K562 (cell line): ENCODE measurements around the gene ENTR1. TPM values are rescaled to one million over a fixed set of nuclear protein-coding genes. Genes with fewer than 3 reads are reported as not detected.
A peak's percentile ranks its signal among the peaks of the same experiment; 100 is the strongest.

Source experiments
- ATAC-seq: fragments of 200-7000 bp; cut with Tn5 transposase; 3 replicates; pipeline ENCODE4 v1.9.1; 2020; ENCODE audit warnings: moderate library complexity
- BruUV-seq: library from RNA; stranded (reverse); fragments of 400-500 nt; replicated peaks from 2 replicates; lab custom pipeline; 2021; lab: Mats Ljungman, UMichigan
- CTCF ChIA-PET: fragments of 300-600 bp; formaldehyde crosslinking; extraction: SDS; loops from one replicate; lab custom pipeline; 2021; ENCODE audit warnings: low intra/inter-chr PET ratio; lab: Yijun Ruan, JAX
- POLR2A ChIA-PET: fragments of 300-600, 350-650 bp; sonication (Branson Sonifier 250); formaldehyde crosslinking; extraction: SDS; loops from one replicate; lab custom pipeline; 2021; ENCODE audit warnings: antibody characterized with exemption, inconsistent platforms; lab: Yijun Ruan, JAX
- DNase-seq, 4 experiments: peaks; one replicate each; pipeline versions ENCODE4 v3.0.0 to v3.0.0-alpha.2; 2011 to 2018; ENCODE audit warnings: low spot score in 3 of 4, mixed read lengths in 3 of 4; ENCODE audit errors: extremely low read depth in 1 of 4
- FAIRE-seq: peaks from 2 replicates; lab custom pipeline; 2011; peaks lifted over from hg19 to GRCh38; lab: Jason Lieb, UNC
- H2AFZ ChIP-seq: 2 replicates; pipeline ENCODE4 v1.6.0; 2011; ENCODE audit warnings: low read depth, low read length, control low read depth, inconsistent platforms
- H3K27ac ChIP-seq: fragments of 200-600 bp; 3 replicates; pipeline ENCODE4 v1.8.0; 2011; ENCODE audit warnings: low read depth, mild to moderate bottlenecking, control low read depth, inconsistent platforms, low read length, moderate library complexity, mixed read lengths; ENCODE audit errors: extremely low read depth
- H3K27me3 ChIP-seq, 2 experiments: fragments of 300-600 bp in 1 of 2; 2 replicates in 1 of 2; 3 replicates in 1 of 2; pipeline versions ENCODE4 v1.6.0 to v1.8.0; 2011; ENCODE audit warnings: inconsistent platforms in 2 of 2, low read length in 2 of 2, mild to moderate bottlenecking in 1 of 2, mixed read lengths in 1 of 2, moderate library complexity in 1 of 2; ENCODE audit not compliant: control insufficient read depth in 2 of 2, insufficient read depth in 2 of 2
- H3K36me3 ChIP-seq: fragments of 300-600 bp; 3 replicates; pipeline ENCODE4 v1.8.0; 2011; ENCODE audit warnings: mild to moderate bottlenecking, low read length, inconsistent platforms; ENCODE audit not compliant: control insufficient read depth, insufficient read depth
- H3K4me1 ChIP-seq, 2 experiments: fragments of 200-600 bp in 1 of 2; replicated peaks in 1 of 2; 2 replicates in 1 of 2; 3 replicates in 1 of 2; pipeline versions ENCODE4 v1.5.1 to v1.8.0; 2011; ENCODE audit warnings: inconsistent platforms in 2 of 2, low read length in 2 of 2, mild to moderate bottlenecking in 1 of 2, mixed read lengths in 1 of 2, moderate library complexity in 1 of 2; ENCODE audit not compliant: control insufficient read depth in 2 of 2, insufficient read depth in 2 of 2
- H3K4me2 ChIP-seq: 2 replicates; pipeline ENCODE4 v1.6.1; 2011; ENCODE audit warnings: low read length, control low read depth, inconsistent platforms, mixed read lengths; ENCODE audit not compliant: insufficient read depth
- H3K4me3 ChIP-seq: fragments of 200-600 bp; sonication (generic), shearing (Covaris generic); 2 replicates; pipeline ENCODE4 v1.5.1; 2016; ENCODE audit warnings: control low read depth, inconsistent platforms
- H3K79me2 ChIP-seq: fragments of 200-600 bp; 3 replicates; pipeline ENCODE4 v1.8.0; 2011; ENCODE audit warnings: low read length, inconsistent platforms; ENCODE audit not compliant: control insufficient read depth, insufficient read depth
- H3K9ac ChIP-seq, 2 experiments: 2 replicates each; pipeline versions ENCODE4 v1.6.0 to v1.6.1; 2011; ENCODE audit warnings: low read depth in 2 of 2, low read length in 2 of 2, control low read depth in 1 of 2, inconsistent platforms in 1 of 2, mild to moderate bottlenecking in 1 of 2, mixed read lengths in 1 of 2; ENCODE audit not compliant: insufficient read depth in 1 of 2
- H3K9me1 ChIP-seq: one replicate; pipeline ENCODE4 v1.6.0; 2011; ENCODE audit warnings: inconsistent platforms, mild to moderate bottlenecking, low read length, moderate library complexity; ENCODE audit not compliant: control insufficient read depth, insufficient read depth
- H3K9me3 ChIP-seq: replicated peaks from 2 replicates; pipeline ENCODE4 v1.5.1; 2011; ENCODE audit warnings: low read depth, low read length, inconsistent platforms; ENCODE audit not compliant: control insufficient read depth, insufficient read depth
- H4K20me1 ChIP-seq: replicated peaks from 2 replicates; pipeline ENCODE4 v1.6.1; 2011; ENCODE audit warnings: low read length, inconsistent platforms, mixed read lengths; ENCODE audit not compliant: control insufficient read depth, insufficient read depth
- CEBPB ChIP-seq: fragments of 450-650 bp; IDR thresholded peaks from 2 replicates; pipeline ENCODE4 v1.6.1; 2016; ENCODE audit warnings: missing genetic modification characterization, missing compliant biosample characterization
- NR4A1 ChIP-seq, 2 experiments: fragments of 250-450 bp in 1 of 2; fragments of 450-650 bp in 1 of 2; sonication (Bioruptor Pico) in 1 of 2; IDR thresholded peaks; 2 replicates each; pipeline versions ENCODE4 v1.4.0 to v1.6.1; 2016 to 2020; ENCODE audit warnings: mild to moderate bottlenecking in 2 of 2, missing compliant biosample characterization in 1 of 2, missing genetic modification characterization in 1 of 2, moderate library complexity in 1 of 2
- POLR2G ChIP-seq: fragments of 200-400 bp; formaldehyde crosslinking; IDR thresholded peaks from 2 replicates; pipeline ENCODE4 v1.6.1; 2017; ENCODE audit warnings: low read depth, mild to moderate bottlenecking, antibody characterized with exemption, low read length, moderate library complexity
- RBFOX2 ChIP-seq: fragments of 200-400 bp; formaldehyde crosslinking; IDR thresholded peaks from 2 replicates; pipeline ENCODE4 v1.6.1; 2017; ENCODE audit warnings: low read depth, mild to moderate bottlenecking, low read length, moderate library complexity
- RCOR1 ChIP-seq, 2 experiments: IDR thresholded peaks; 2 replicates each; pipeline ENCODE4 v1.6.1; 2012; ENCODE audit warnings: low read depth in 2 of 2, low read length in 2 of 2, borderline replicate concordance in 1 of 2, improper control_type of control experiment in 1 of 2
- TEAD1 ChIP-seq, 2 experiments: fragments of 450-650 bp in 1 of 2; sonication (generic) in 1 of 2; formaldehyde crosslinking; IDR thresholded peaks; 2 replicates each; pipeline versions ENCODE4 v1.4.0 to v1.8.0; 2020 to 2022; ENCODE audit warnings: mild to moderate bottlenecking in 2 of 2, missing genetic modification reagents in 1 of 2
- ZNF280A ChIP-seq: fragments of 450-650 bp; IDR thresholded peaks from 2 replicates; pipeline ENCODE4 v1.6.1; 2018; ENCODE audit warnings: mild to moderate bottlenecking, low read depth; ENCODE audit not compliant: partially characterized antibody
- WGBS: fragments of 100-300 bp; shearing (Covaris generic); methylation state at CpG from one replicate; pipeline ENCODE4 v1.1.6; 2016; ENCODE audit warnings: low coverage, mixed read lengths; ENCODE audit not compliant: insufficient coverage; ENCODE audit errors: missing lambda C conversion rate; 5-methylcytosine and 5-hydroxymethylcytosine counted together
- in situ Hi-C: fragments of 300-500 bp; cut with MboI; formaldehyde crosslinking; loops from 4 replicates; pipeline ENCODE4 v1.15.0; 2018; ENCODE audit warnings: inconsistent platforms, mixed read lengths
- intact Hi-C: fragments of 100-400 bp; cut with micrococcal nuclease; formaldehyde crosslinking; loops from 2 replicates; pipeline ENCODE4 v1.14.2; 2022
- polyA plus RNA-seq, 8 experiments: library from polyadenylated mRNA; depleted of rRNA in 4 of 8; stranded (reverse) in 5 of 8; unstranded in 3 of 8; fragments of >200 nt; fragmentation: Nextera tagmentation in 2 of 8; fragmentation: Illumina TruSeq in 1 of 8; extraction: Ambion mirVana in 2 of 8; extraction: Trizol in 1 of 8; gene quantifications; 2 replicates each; pipeline versions ENCODE4 v1.2.1 to v1.2.3, GENCODE V29; 2011 to 2014; ENCODE audit warnings: inconsistent platforms in 1 of 8, missing spikeins in 1 of 8
- total RNA-seq, 7 experiments: library from RNA; depleted of rRNA in 6 of 7; stranded (reverse); fragments of >200 nt in 6 of 7; fragmentation: Illumina TruSeq in 2 of 7; extraction: Trizol in 2 of 7; gene quantifications; 2 replicates each; pipeline versions ENCODE4 v1.2.1 to v1.2.3, GENCODE V29; 2011 to 2021; ENCODE audit warnings: low replicate concordance in 1 of 7
- TF ChIP-seq, protein P1 (sequence below): fragments of 200-800 bp; sonication (Bioruptor generic); IDR thresholded peaks from 2 replicates; pipeline ENCODE4 v1.6.1; 2016; ENCODE audit warnings: missing genetic modification characterization, missing compliant biosample characterization

The ENTR1 gene
- total and polyA plus RNA-seq, 9 of the 15 experiments (the other 6 are each of a cell fraction or from before 2014, with no cell fraction given): 6.7 to 106 (median 72.6) TPM

DNA sequence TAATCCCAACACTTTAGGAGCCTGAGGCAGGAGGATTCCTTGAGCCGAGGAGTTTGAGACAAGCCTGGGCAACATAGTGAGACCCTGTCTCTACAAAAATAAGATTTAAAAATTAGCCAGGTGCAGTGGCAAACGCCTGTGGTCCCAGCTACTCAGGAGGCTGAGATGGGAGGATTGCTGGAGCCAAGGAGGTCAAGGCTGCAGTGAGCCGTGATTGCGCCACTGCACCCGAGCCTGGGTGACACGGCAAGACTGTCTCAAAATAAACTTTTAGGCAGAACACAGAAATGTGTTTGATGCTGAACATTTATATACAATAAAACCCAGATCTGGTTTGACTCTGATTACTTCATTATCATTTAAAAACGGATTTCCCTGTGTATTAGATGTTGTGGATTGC is 4.9 kb downstream of the ENTR1 start:
- DNase-seq (no peak), FAIRE-seq (no peak), ATAC-seq (no peak)
- Histone ChIP-seq H3K79me2 (peaks cover 31% of the 10 kb centered on the region), H4K20me1 (no peaks in the 10 kb centered on the region), H3K27ac (no peak overlapping the region), H3K27me3 (no peaks in the 10 kb centered on the region), H3K9ac (no peak overlapping the region), H3K4me1 (peaks cover 9 to 48% of the 10 kb centered on the region in 2 experiments; a peak in 4 of 5 replicates), H3K36me3 (peaks cover 73% of the 10 kb centered on the region), H2AFZ (no peak overlapping the region), H3K9me3 (no peaks in the 10 kb centered on the region), H3K4me2 (no peak overlapping the region), H3K4me3 (no peak overlapping the region), H3K9me1 (no peaks in the 10 kb centered on the region)
- TF ChIP-seq CEBPB (tag) (peak; percentile 30; the same call in 1 of the 2 replicates), NR4A1 (CRISPR knock-in tag; IDR thresholded peaks at IDR 0.05) (no peak), NR4A1 (tag; IDR thresholded peaks at IDR 0.05) (no peak)
- intact Hi-C loops: no loop called here
- ChIA-PET POLR2A (interaction anchor here (0.6 kb wide), 1 partner anchor 69 kb away, joined by 3 read pairs; no protein-coding TSS in a partner anchor), CTCF (no interaction called here)
- BruUV-seq: no TSS peak
- 87% methylated on average over 7 of the region's 7 CpGs for WGBS
- in situ Hi-C loops: no loop called here

DNA sequence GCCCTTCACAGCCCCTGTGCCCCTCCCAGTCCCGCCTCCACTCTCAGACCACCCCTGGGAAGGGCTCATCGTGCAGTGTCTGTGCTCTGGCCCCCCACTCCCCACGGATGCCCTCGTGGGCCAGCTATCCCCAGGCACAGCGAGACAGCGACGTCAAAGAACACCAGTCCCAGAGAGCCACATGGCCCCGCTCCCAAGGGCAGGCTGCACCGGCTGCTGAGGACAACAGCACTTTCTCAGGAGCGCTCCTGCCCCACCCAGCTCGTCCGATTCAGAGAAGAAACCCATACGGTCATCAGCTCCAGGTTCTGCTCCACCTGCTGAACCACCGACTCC is 5.6 kb downstream of the ENTR1 start:
- ChIA-PET CTCF (no interaction called here), POLR2A (interaction anchor here (0.9 to 1.1 kb wide), 2 partner anchors 10 to 22 kb away, joined by 3 to 4 read pairs; no protein-coding TSS in a partner anchor)
- Histone ChIP-seq H3K4me2 (no peak overlapping the region), H3K9me1 (no peaks in the 10 kb centered on the region), H3K27me3 (no peaks in the 10 kb centered on the region), H3K4me3 (no peak overlapping the region), H4K20me1 (no peaks in the 10 kb centered on the region), H3K79me2 (peaks cover 30% of the 10 kb centered on the region), H3K9me3 (no peaks in the 10 kb centered on the region), H3K4me1 (peaks cover 9 to 51% of the 10 kb centered on the region in 2 experiments; a peak in 4 of 5 replicates), H3K27ac (no peak overlapping the region), H2AFZ (no peak overlapping the region), H3K9ac (peak overlapping the region in 1 of 2 experiments; percentile 47; a peak in 1 of 4 replicates), H3K36me3 (peaks cover 73% of the 10 kb centered on the region)
- in situ Hi-C loops: no loop called here
- no peak for ATAC-seq
- no peak for DNase-seq
- no TSS peak for BruUV-seq
- intact Hi-C loops: no loop called here
- WGBS: 95% methylated on average over 13 of the region's 14 CpGs
- FAIRE-seq: no peak
- TF ChIP-seq POLR2G (peak; percentile 50), RBFOX2 (peak; percentile 4; the same call in 1 of the 2 replicates), ZNF280A (no peak), TEAD1 (CRISPR knock-in tag; IDR thresholded peaks at IDR 0.05) (no peak), RCOR1 (IDR thresholded peaks at IDR 0.05; ENCODE audit: borderline replicate concordance in 1 of 2, low read depth in 2 of 2, low read length in 2 of 2) (no peak)
- TF ChIP-seq, protein P1, sequence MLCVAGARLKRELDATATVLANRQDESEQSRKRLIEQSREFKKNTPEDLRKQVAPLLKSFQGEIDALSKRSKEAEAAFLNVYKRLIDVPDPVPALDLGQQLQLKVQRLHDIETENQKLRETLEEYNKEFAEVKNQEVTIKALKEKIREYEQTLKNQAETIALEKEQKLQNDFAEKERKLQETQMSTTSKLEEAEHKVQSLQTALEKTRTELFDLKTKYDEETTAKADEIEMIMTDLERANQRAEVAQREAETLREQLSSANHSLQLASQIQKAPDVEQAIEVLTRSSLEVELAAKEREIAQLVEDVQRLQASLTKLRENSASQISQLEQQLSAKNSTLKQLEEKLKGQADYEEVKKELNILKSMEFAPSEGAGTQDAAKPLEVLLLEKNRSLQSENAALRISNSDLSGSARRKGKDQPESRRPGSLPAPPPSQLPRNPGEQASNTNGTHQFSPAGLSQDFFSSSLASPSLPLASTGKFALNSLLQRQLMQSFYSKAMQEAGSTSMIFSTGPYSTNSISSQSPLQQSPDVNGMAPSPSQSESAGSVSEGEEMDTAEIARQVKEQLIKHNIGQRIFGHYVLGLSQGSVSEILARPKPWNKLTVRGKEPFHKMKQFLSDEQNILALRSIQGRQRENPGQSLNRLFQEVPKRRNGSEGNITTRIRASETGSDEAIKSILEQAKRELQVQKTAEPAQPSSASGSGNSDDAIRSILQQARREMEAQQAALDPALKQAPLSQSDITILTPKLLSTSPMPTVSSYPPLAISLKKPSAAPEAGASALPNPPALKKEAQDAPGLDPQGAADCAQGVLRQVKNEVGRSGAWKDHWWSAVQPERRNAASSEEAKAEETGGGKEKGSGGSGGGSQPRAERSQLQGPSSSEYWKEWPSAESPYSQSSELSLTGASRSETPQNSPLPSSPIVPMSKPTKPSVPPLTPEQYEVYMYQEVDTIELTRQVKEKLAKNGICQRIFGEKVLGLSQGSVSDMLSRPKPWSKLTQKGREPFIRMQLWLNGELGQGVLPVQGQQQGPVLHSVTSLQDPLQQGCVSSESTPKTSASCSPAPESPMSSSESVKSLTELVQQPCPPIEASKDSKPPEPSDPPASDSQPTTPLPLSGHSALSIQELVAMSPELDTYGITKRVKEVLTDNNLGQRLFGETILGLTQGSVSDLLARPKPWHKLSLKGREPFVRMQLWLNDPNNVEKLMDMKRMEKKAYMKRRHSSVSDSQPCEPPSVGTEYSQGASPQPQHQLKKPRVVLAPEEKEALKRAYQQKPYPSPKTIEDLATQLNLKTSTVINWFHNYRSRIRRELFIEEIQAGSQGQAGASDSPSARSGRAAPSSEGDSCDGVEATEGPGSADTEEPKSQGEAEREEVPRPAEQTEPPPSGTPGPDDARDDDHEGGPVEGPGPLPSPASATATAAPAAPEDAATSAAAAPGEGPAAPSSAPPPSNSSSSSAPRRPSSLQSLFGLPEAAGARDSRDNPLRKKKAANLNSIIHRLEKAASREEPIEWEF: no peak
